Urothelium cell line (cell line): ENCODE data around the gene RANBP1.

Experiments used
- DNase-seq: peaks from one replicate; pipeline ENCODE4 v3.0.0; 2011; ENCODE audit warnings: low spot score, mixed read lengths
- FAIRE-seq: peaks from 2 replicates; lab custom pipeline; 2011; peaks lifted over from hg19 to GRCh38; lab: Jason Lieb, UNC

Gene RANBP1

DNA sequence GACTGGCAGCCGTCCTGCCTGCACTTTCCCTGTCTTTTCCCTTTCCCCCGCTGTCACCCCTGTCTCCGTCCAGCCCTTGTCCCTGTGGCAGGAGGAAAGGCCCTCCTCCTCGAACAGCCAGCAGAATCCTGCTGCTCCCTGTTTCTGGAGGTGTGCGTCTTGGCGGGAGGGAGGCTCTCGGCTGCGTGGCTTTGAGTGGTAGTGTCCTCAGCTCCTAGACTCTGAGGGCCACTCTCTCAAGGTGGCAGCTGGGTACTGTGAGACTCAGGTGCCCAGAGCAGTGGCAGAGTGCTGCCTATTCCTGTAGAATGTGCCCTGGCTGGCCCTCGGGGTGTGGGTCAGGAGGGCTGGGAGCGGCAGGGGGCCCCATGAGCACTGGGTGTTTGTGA, 9.1 kb upstream of the RANBP1 start:
- DNase-seq, result no peak
- peak; percentile 77 for FAIRE-seq

DNA sequence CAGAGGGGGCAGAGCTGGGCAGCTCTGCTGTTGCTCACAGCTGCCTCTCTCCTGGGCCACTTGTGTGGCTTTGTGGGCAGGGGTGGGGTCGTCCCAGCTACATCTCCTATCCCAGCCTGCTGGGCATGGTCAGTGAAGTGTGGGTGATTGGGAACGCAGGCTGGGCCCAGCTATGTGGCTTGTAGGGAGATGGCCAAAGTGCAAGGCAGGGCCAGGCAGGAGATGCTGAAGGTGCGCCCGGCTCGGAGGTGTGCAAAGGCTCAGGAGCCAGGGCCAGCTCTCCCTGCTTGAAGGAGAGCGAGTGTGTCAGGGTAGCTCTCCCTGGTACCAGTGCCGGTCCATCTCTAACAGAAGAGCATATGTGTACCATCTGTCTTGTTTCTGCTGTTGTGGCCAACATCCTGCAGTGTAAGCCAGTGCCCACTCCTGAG, 8.4 kb upstream of the RANBP1 start:
- DNase-seq, result no peak
- FAIRE-seq, result peak; percentile 20

DNA sequence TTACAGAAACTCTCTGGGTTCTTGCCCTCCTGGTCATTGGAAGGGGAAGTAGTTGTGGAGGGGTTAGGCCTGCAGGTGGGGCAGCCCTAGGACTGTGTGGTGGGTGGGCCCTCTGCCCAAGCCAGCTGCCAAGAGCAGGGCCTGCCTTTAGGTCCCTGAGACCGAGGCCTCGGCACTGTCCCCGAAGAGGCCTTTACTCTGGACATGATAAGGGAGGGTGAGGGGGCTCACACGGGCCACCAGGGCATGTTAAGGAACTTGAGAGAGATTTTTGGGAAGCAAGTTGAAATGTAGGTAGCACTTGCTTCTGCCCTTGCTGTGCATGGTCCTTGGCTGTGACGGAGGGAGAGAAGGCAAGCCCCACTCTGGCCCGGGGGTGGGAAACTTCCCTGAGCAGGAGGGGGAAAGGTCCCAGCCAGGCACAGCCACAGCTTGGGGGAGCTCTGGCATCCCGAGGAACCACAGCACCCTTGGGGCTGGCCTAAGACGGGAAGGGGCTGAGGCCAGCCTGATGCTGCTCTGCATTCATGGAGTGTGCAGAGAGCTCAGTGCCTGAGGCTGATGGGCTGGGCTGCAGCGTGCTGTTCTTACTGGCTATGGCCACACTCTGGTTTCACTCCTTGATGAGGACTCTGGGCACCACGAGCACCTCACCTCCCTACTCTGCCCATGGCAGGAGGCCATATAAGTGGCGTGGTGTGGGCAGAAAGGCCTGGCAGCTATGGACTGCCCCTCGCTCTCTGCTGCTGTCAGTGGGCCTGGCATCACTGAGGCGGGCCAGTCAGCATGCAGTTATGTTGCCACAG, 7.8 kb upstream of the RANBP1 start:
- peak; percentile 63 for FAIRE-seq

DNA sequence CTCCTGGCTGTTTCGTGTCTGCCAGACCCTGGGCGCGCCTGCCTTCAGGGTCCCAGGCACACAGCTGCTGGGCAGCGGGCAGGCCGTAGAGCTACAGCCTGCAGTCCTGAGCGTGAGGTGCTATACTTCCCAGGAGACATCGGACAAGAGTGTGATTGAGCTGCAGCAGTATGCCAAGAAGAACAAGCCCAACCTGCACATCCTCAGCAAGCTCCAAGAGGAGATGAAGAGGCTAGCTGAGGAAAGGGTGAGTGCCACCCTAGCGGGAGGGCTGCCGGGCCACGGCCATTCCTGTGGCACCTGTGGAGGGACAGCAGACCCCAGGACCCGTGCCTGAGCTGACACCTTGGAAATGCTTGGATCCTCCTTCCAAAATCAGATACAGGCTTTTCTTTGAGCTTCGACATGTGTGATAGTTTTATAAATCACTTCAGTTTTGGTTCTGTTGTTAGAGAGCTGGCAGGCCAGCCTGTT, 7.1 kb upstream of the RANBP1 start:
- DNase-seq (no peak), FAIRE-seq (peak; percentile 78)

More for the DNA sequence above, 7.8 kb upstream of the RANBP1 start:
- DNase-seq, result no peak

DNA sequence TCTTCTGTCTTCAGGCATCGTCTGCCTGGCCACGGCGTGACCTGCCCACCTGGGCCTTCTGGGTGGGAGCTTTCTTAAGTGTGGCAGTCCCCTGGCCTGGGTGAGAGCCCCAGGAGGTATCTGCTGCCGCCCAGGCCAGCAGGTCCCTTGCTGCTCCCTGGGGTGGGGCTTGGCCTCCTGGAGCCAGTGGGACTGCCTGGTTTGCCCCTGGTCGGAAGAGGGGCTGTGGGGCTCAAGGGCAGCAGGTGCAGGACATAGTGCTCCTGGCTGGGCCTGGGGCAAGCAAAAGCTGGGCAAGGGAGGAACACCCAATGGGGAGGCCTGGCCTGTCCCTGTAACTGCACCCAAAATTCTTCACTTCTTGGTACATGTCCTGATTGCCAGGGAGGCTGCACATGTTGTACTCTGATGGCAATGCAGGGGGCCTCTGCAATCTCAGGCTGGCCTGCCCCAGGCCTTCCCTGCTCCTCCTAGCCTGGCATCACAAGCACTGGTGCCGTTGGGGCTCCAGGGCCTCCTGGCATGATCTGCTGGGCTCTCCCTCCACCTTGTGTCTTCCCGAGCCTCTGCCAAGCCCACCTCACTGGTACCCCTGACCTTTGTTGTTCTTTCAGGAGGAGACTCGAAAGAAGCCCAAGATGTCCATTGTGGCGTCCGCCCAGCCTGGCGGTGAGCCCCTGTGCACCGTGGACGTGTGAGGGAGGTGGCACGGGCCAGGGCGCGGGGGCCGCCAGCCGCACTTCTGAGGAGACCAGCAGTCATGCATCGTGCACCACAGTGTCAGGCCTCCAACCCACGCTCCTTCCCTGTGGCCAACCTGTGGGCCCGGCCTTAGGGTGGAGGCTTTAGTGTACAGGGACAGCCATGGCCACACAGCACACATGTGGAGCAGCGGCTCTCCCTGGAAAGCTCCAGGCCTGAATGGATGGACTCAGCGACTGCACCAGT, 6.2 kb upstream of the RANBP1 start:
- DNase-seq, result no peak

DNA sequence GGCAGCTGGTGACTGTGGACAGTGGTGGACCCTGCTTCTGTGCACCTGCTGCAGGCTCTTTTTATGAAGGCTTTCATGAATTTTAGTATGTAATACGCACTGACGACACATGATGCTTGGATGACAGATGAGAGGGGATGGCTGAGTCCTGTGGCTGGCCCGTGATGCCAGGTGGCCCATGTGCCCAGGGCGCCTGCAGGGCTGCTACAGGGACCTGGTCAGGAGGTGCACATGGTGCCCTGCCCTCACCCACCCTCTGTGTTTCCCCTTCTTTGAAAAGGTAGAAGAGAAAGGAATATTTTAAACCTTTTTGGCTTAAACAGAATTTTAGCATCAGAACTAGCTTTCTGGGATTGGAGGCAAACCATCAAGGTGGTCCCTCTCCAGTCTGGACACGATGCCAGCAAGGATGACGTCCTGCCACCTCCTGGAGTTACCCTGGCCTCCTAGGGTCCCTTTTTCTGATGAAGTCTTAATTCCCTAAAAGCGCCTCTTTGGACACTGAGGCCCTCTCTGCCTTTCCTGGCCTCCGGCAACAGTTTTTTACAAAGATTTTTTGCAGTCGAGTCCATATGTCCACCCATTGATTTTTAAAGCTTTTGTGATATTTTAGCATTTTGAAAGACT, 5.4 kb upstream of the RANBP1 start:
- FAIRE-seq (no peak), DNase-seq (no peak)

More for the DNA sequence above, 6.2 kb upstream of the RANBP1 start:
- no peak for FAIRE-seq

DNA sequence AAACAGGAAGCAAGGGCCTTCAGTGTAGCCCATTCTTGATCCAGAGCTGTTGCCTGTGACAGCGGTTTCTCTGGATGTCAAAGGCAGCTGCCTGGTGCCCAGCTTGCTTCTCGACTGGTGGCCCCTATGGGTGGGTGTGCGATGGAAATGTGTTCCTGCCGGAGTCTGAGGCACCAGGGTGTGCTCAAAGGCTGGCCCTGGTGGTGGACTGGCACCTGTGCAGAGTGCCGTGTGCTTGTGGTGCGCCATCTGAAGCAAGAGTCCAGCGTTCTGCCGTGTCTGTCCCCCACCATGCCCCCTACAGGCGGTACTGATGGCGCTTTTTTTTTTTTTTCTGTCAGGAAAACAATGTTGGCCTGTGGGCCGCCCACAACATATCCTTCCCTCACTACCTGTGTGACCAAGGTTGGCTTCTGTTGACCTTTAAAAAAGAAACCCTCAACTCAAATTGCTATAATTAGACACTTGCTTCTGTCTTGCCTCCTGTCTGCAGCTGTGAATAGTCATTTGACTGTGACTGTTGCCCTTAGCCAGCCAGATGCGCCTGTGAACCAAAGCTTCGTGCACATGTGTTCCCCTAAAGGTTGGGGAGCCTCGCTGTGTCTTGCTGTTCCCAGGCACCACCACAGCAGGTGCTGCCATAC, 4.7 kb upstream of the RANBP1 start:
- peak; percentile 27 for FAIRE-seq

DNA sequence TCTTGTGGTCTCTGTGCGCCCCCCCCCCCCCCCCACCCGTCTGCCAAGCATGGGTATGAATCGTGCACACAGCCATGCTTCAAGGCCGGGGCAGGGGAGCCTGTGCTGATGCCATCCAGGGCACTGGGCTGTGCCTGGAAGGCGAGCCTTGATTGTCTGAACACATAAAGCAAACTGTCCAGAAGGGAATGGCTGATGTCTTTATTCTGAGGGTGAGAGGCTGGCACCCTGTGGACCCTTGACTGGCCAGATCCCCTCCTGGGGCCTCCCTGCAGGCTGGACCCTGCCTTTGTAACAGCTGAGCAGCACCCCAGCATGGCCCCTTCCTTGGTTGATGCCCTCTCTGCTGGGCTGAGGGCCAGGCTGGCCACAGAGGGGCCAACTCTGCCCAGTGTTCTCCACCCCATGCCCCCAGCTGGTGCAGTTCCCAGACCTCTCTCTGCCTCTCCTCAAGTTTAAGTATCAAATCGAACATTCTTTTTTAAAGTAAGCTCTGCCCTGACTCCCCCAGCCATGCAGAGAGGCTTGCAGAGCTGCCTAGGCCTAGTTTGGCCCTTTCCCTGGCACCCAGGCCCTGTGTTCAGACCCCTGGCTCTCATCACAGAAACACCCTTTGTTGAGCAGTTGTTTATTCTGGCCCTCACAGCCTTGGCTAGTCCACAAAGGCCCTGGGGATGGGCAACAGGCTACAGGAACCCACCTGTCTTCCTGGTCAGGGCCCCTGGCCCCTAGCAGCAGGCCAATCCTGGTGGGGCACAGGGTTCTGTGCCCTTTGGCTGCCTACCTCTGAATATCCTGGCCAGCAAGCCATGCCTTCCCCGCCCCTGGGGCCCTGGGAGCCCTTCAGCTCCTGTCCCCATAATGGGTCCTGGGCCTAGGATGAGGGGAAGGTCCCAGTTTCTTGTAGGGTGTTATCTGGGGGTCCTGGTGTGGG, 3.9 kb upstream of the RANBP1 start:
- FAIRE-seq (peak; percentile 40), DNase-seq (no peak)

More for the DNA sequence above, 4.7 kb upstream of the RANBP1 start:
- peak; percentile 74 for DNase-seq

DNA sequence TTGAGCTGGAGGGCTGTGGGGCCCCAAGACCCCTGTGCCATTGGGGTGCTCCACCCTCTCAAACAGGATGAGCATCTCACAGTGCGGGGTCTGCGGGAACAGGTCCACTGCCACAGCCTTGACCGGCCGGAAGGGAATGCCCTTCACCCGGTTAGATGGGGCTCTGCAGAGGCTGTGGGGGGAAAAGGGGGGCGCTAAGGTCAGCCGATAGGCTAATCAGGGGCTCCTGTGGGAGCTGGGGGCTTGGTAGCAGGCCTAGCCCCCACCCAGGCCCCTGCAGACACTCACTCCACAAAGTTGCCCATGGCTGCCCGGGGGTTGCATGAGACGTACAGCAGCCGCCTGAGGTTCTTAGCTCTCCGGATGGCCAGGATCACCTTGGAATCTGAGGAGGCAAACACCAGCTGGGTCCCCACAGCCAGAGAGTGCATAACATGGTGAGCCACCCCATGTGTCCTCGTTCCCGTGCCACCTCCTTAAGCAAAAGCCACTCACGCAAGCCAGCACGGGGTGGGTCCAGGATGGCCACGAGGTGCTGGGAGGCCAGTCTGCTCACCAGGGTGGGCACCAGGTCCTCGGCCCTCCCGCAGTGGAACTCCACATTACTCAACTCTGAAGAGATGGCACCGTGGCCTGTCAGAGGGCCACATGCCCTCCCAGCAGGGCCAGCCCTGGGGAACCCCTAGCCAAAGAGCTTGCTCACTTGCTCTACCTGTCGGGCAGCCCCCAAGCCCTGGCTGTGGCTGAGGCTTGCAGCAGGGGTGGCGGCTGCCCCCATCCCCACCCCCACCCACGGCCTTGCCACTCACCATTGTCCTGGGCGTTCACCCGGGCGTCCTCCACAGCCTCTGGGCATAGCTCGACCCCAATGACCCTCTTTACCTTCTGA, 3.0 kb upstream of the RANBP1 start:
- no peak for DNase-seq
- FAIRE-seq, result peak; percentile 62

DNA sequence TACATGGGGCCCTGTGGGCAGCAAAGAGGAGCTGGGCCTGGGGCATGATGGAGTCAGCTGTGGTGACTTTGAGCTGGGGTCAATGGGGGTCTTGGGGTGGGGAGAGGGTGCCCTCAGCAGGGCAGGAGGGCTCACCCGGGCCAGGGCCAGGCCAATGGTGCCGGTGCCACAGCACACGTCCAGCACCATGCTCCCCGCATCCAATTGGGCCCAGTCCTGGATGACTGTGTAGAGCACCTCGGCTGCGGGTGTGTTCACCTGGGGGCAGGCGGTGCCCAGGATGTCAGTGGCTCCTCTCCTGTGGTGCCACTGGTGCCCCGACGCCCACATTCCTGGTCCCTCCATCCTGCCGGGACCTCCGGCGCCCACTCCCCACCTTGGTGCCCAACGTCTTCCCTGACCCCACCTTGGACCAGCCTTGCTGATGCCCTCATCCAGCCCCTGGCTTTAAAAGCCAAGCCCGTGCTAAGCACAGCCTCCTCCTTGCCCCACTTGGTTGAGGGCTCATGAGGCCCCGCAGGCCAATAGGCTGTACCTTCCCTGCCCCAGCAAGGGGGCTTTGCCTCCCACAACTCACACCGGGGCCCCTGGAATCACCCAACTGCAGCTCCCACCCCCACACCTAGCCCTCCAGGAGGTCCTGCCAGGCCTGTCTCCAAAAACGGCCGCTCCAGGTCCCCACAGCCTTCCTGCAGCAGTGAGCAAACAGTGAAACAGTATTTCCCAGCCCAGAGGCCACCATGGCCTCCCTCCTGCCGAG, 2.2 kb upstream of the RANBP1 start:
- FAIRE-seq, result peak; percentile 32
- no peak for DNase-seq

DNA sequence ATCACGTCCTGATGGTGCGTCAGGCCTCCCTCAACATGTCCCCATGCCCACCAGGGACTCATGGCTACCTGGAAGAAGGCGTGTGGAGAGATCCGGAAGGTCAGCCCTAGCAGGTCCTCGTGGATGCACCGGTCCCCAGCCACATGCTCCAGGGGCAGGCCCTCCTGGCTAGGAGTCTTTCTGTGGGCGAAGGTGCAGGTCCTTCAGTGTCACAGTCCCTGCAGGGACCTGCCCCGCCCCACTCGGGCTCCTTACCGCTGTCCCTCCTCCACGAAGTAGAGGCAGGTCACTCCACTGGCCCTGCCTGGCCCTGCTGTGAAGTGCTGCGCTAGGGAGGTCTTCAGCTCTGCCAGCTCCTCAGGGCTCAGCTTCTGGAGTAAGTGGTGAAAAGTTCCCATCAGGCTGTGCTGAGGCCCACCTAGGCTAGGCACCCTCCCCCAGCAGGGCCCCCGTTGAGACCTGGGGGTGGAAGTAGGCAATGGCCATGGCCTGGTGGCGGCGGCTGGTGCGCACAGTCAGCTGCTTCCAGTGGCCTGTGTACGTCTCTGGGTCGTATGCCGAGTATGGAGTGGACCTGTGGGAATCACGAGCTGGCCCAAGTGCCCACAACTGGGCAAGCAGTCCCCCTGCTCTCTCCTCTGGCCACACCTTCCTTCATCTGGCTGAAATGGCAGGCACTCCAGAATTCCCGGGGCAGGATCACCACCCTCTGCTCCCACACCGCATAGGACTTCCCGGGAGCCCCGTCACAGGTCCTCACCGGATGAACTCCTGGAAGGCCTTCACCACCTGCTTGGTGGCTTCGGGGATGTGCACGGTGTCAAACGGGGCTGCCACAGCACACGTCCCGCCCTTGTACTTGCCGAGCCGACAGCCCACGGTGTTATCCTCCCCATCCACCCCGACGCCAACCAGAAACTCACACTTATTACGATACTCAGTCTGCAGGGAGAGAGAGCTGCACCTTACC, 1.1 kb upstream of the RANBP1 start:
- no peak for FAIRE-seq
- DNase-seq, result no peak

DNA sequence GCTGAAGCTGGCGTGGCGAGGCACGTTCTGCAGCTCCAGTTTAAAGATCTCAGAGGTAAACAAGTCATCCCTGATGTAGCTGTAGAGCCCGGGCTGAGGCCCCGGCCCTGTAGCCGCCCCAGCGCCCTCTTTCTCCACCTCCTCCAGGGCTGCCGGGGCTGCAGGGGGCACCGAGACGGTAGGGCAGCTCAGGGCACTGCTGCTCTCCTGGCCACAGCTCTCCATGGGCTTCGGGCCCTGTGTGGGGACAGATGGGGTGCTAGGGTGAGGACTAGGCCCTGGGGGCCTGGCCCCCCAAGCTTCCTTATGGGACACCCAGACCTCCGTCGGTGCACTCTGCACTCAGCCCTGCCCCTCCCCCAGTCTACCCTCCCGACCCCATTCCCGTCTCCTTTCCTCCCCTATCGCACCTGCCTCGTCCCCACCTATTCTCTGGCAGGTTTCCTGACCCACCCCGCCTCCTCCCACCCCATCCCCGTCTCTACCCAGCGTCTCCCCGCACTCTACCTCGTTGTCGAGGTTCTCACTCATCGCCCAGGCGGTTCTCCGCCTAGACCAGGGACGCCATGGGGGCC, 559 bp downstream of the RANBP1 start:
- no peak for FAIRE-seq
- DNase-seq, result no peak

DNA sequence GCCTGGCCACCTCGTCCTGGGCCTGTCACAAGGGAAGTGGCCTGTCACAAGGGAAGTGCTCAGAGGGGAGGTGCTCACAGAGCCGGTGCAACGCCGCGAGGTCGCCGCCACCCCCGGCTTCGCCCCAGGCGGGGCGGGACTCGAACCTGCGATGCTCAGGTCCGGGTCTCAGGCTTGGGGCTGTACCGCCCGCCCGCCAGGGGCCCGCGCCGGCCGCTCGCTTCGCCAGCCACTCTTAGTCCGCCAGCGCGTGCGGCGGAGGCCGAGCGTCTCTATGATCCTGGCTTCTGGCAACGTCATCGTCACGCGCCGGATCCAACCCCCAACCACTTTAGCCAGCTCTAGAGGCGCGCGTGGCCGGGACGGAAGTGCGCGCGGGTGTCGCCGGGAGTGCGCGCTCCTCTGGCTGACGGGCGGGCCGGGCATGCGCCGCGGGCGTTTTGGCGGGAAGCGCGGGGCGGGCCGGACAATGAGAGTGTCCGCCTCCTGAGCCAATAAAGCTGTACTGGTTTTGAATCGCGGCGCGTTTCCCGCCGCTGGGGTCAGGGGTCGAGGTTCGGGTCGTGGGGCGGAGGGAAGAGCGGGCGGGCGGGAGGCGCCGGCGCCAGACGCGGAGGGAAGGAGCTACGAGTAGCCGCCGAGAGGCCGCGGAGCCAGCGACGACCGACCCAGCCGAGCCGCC, 1.2 kb downstream of the RANBP1 start, which contains the start of gene TRMT2A:
TRMT2A (minus strand) TSS at position 276 of the 682 bp plus-strand sequence. CDS start 320 bp downstream, outside the sequence.
- DNase-seq (peak; percentile 100), FAIRE-seq (peak; percentile 98)

DNA sequence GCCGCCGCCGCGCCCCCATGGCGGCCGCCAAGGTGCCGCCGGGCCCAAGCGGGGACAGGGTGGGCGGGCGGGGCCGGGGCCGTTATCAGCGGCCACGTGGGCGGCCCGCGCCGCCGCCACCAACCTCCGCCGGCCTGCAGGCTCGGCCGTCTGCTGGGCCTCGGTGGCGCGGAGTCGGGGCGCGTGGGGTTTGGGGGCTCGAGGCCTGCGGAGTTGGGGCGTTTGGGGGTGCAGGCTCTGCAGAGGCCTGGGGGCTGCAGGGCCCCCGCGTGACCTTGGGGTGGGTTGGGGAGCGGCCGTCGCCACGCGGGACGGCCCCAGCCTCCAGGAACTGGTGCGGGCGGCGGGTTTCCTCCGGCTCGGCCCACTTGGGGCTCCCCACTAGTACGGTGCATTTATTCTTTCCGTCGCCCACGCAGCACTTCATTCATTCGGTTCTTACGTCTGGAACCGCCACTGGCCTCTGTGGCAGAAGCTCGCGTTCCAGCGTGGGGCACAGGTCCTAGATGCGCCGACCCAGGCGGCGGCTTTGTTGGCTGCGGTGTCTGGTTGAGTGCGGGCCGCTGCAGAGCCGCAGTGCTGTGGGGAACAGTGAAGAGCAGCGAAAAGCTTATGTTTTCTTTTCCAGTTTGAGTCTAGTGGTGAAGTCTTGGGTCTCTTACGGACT, 1.9 kb downstream of the RANBP1 start:
- DNase-seq (peak; percentile 43), FAIRE-seq (no peak)
